Tibial nerve (tissue), 4 donors: ENCODE measurements around the gene ZNF429. TPM values are rescaled to one million over a fixed set of nuclear protein-coding genes. Genes with fewer than 3 reads are reported as not detected.
"Not testable (repeated sequence)": the region's sequence is repeated elsewhere in the genome, so short reads cannot be mapped to it uniquely, and the experiment has no call there.

Experiments
- DNase-seq, 2 donors: peaks; one replicate each; pipeline ENCODE4 v3.0.0-alpha.2; 2019; ENCODE audit warnings: low spot score in 2 of 2
- H3K27ac ChIP-seq, 4 donors: fragments of 200-600 bp; sonication (generic) in 3 of 4; one replicate each; pipeline ENCODE4 v1.5.1; 2017 to 2019; ENCODE audit warnings: mild to moderate bottlenecking in 1 of 4
- H3K27me3 ChIP-seq, 2 donors: fragments of 200-600 bp; sonication (generic) in 1 of 2; one replicate each; pipeline versions ENCODE4 v1.5.1 to v1.6.0; 2017 to 2019
- H3K36me3 ChIP-seq, 3 donors: fragments of 200-600 bp; sonication (generic); one replicate each; pipeline ENCODE4 v1.5.1; 2018 to 2019
- H3K4me1 ChIP-seq, 4 donors: fragments of 200-600 bp; sonication (generic) in 3 of 4; one replicate each; pipeline ENCODE4 v1.5.1; 2017 to 2019
- H3K4me3 ChIP-seq, 4 donors: fragments of 200-600 bp; sonication (generic) in 3 of 4; one replicate each; pipeline ENCODE4 v1.5.1; 2017 to 2019; ENCODE audit warnings: mild to moderate bottlenecking in 1 of 4, moderate library complexity in 1 of 4
- H3K9me3 ChIP-seq, 4 donors: fragments of 200-600 bp; sonication (generic) in 3 of 4; one replicate each; pipeline ENCODE4 v1.5.1; 2017 to 2019
- CTCF ChIP-seq, 5 experiments: fragments of 200-600 bp in 3 of 5; fragments of 450-650 bp in 2 of 5; sonication (generic) in 3 of 5; IDR thresholded peaks; one replicate each; pipeline ENCODE4 v1.5.1; 2016 to 2019; ENCODE audit warnings: antibody characterized with exemption in 5 of 5, mild to moderate bottlenecking in 3 of 5, moderate library complexity in 2 of 5
- EP300 ChIP-seq, 2 donors: sonication (generic); formaldehyde crosslinking; IDR thresholded peaks; one replicate each; pipeline ENCODE4 v1.6.1; 2017; ENCODE audit warnings: antibody characterized with exemption in 2 of 2, mild to moderate bottlenecking in 1 of 2
- POLR2A ChIP-seq, 2 donors: fragments of 450-650 bp; IDR thresholded peaks; one replicate each; pipeline ENCODE4 v1.6.1; 2017; ENCODE audit warnings: antibody characterized with exemption in 2 of 2, mild to moderate bottlenecking in 2 of 2, moderate library complexity in 2 of 2
- WGBS, 2 donors: methylation state at CpG; one replicate each; pipeline ENCODE4 v1.1.5; 2018; 5-methylcytosine and 5-hydroxymethylcytosine counted together
- total RNA-seq, 4 donors: library from RNA; depleted of rRNA; stranded (reverse); fragments of >200 nt; gene quantifications; one replicate each; pipeline ENCODE4 v1.1.0, GENCODE V29; 2016

Gene ZNF429
- total RNA-seq, 4 donors from 2014 or later = 9.8 to 20.5 (median 17.2) TPM

- WGBS, 2 donors = 48 to 62% methylated on average over 2 of the region's 2 CpGs
- no peaks in the 10 kb centered on the region for H3K4me1 ChIP-seq
These were observed 8.2 kb downstream of the ZNF429 start for GRCh38 chr19:21513651-21514050.

DNA sequence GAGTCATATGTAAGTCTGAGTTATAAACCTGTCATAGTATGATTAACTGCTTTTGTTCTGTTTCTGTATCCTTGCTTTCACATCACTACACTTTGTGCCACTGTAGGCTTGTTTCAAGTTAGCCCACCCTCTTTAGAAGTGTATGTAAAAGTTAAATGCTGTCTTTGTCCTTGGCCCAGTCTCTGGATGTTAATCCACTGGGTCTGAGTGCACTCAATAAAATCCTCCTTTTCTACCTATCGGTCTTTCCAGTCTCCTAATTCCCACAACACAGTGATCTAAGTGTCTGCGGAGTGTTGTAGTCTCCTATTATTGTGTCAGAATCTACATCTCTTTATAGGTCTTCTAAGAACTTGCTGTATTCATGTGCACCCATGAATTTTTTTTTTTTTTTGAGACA lies 14.1 kb downstream of the ZNF429 start:
- Histone ChIP-seq H3K27ac (no peak overlapping the region), H3K9me3 (peaks cover 0 to 89% (median 21%) of the 10 kb centered on the region in 4 donors), H3K4me3 (no peak overlapping the region), H3K4me1 (no peaks in the 10 kb centered on the region), H3K27me3 (no peaks in the 10 kb centered on the region), H3K36me3 (peaks cover 0 to 77% (median 12%) of the 10 kb centered on the region in 3 donors)
- no peak for DNase-seq
- WGBS, 2 donors = 97 to 98% methylated on average over 2 of the region's 2 CpGs
- TF ChIP-seq CTCF (IDR thresholded peaks at IDR 0.05) (no peak), EP300 (IDR thresholded peaks at IDR 0.05) (no peak), POLR2A (IDR thresholded peaks at IDR 0.05) (no peak)

More at GRCh38 chr19:21513651-21514050, 8.2 kb downstream of the ZNF429 start:
- H3K27ac ChIP-seq = no peak overlapping the region
- peaks cover 0 to 56% (median 0%) of the 10 kb centered on the region in 3 donors for H3K36me3 ChIP-seq
- no peak overlapping the region for H3K4me3 ChIP-seq
- H3K27me3 ChIP-seq = no peaks in the 10 kb centered on the region
- DNase-seq = no peak
- no peak for TF ChIP-seq EP300 (IDR thresholded peaks at IDR 0.05)
- no peak for TF ChIP-seq CTCF (IDR thresholded peaks at IDR 0.05)
- peaks cover 0 to 52% (median 5%) of the 10 kb centered on the region in 4 donors for H3K9me3 ChIP-seq

DNA sequence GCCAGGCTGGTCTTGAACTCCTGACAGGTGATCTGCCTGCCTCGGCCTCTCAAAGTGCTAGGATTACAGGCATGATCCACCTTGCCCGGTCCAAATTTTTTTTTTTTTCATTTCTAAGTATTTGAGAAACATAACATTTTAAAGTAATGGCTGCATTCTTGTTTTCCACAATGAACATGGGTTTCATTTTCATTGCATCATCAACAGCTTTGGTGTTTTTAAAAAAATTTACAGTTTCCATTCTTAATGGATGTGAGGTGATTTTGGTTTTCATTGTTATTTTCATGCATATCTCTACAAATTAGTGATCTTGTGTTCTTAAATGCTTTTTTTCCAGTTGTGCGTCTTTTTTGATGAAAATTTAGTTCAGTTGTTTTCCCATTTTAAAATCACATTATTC lies 27.5 kb downstream of the ZNF429 start:
- Histone ChIP-seq H3K36me3 (peaks cover 5 to 95% (median 26%) of the 10 kb centered on the region in 3 donors), H3K27ac (no peak overlapping the region), H3K27me3 (no peaks in the 10 kb centered on the region), H3K4me3 (no peak overlapping the region), H3K9me3 (peaks cover 0 to 89% (median 28%) of the 10 kb centered on the region in 4 donors), H3K4me1 (no peaks in the 10 kb centered on the region)
- no peak for DNase-seq
- TF ChIP-seq POLR2A (IDR thresholded peaks at IDR 0.05) = no peak
- TF ChIP-seq CTCF (IDR thresholded peaks at IDR 0.05) = no peak
- 98 to 99% methylated on average over 3 of the region's 3 CpGs for WGBS, 2 donors

GRCh38 chr19:21536741-21537290 lies 31.4 kb downstream of the ZNF429 start:
- H3K4me3 ChIP-seq, DNase-seq, H3K27me3 ChIP-seq, H3K27ac ChIP-seq, H3K4me1 ChIP-seq: not testable (repeated sequence)
- Histone ChIP-seq H3K36me3 (peaks cover 5 to 85% (median 16%) of the 10 kb centered on the region in 3 donors), H3K9me3 (peaks cover 0 to 86% (median 42%) of the 10 kb centered on the region in 4 donors)
- 89 to 97% methylated on average over 2 of the region's 2 CpGs for WGBS, 2 donors

GRCh38 chr19:21559444-21559843 lies 54.0 kb downstream of the ZNF429 start:
- WGBS, 2 donors = 82 to 93% methylated on average over 2 of the region's 2 CpGs
- H3K9me3 ChIP-seq = peaks cover 0 to 39% (median 0%) of the 10 kb centered on the region in 4 donors
- TF ChIP-seq POLR2A (IDR thresholded peaks at IDR 0.05) (no peak), CTCF (IDR thresholded peaks at IDR 0.05) (no peak), EP300 (IDR thresholded peaks at IDR 0.05) (no peak)

More at GRCh38 chr19:21559444-21559843, 54.0 kb downstream of the ZNF429 start:
- Histone ChIP-seq H3K4me3 (no peak overlapping the region), H3K27me3 (no peaks in the 10 kb centered on the region), H3K4me1 (no peaks in the 10 kb centered on the region), H3K27ac (no peak overlapping the region), H3K36me3 (peaks cover 0 to 23% (median 0%) of the 10 kb centered on the region in 3 donors)
- no peak for DNase-seq
